PC-3 (cell line): ENCODE data around the gene SLC1A2.

Source experiments
- CTCF ChIP-seq: fragments of 300-600 bp; sonication (generic); conservative IDR thresholded peaks from 2 replicates; pipeline ENCODE4 v1.5.1; 2017; ENCODE audit warnings: antibody characterized with exemption, low read depth, mild to moderate bottlenecking, low read length
- EZH2 ChIP-seq: fragments of 300-600 bp; sonication (generic); IDR thresholded peaks from one replicate; pipeline ENCODE4 v1.6.1; 2017; ENCODE audit warnings: antibody characterized with exemption, mild to moderate bottlenecking, low read length; ENCODE audit not compliant: unreplicated experiment

DNA sequence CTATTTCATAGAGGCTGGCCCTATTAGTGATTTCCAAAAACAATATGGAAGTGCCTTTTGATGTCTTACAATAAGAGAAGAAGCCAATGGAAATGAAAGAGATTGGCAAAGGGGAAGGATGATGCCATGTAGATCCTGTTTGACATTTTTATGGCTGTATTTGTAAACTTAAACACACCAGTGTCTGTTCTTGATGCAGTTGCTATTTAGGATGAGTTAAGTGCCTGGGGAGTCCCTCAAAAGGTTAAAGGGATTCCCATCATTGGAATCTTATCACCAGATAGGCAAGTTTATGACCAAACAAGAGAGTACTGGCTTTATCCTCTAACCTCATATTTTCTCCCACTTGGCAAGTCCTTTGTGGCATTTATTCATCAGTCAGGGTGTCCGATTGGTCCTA lies 189.0 kb downstream of the SLC1A2 start:
- TF ChIP-seq CTCF (no peak), EZH2 (no peak)
